Skeletal muscle tissue (tissue), 4 donors: ENCODE measurements around the gene GSE1. TPM values are rescaled to one million over a fixed set of nuclear protein-coding genes. Genes with fewer than 3 reads are reported as not detected.

Experiments used
- H3K27ac ChIP-seq: one replicate; pipeline ENCODE4 v1.7.0; 2013; ENCODE audit warnings: mild to moderate bottlenecking, low read depth, low read length, inconsistent platforms
- H3K27me3 ChIP-seq, 3 donors: one replicate each; pipeline ENCODE4 v1.7.0; 2013; ENCODE audit warnings: low read length in 3 of 3; ENCODE audit not compliant: control insufficient read depth in 3 of 3, insufficient read depth in 3 of 3
- H3K36me3 ChIP-seq, 3 donors: one replicate each; pipeline ENCODE4 v1.7.0; 2013; ENCODE audit warnings: low read length in 3 of 3; ENCODE audit not compliant: control insufficient read depth in 3 of 3, insufficient read depth in 3 of 3
- H3K4me1 ChIP-seq, 3 donors: one replicate each; pipeline ENCODE4 v1.7.0; 2013; ENCODE audit warnings: low read length in 3 of 3, mild to moderate bottlenecking in 3 of 3; ENCODE audit not compliant: control insufficient read depth in 3 of 3, insufficient read depth in 3 of 3
- H3K4me3 ChIP-seq, 3 donors: one replicate each; pipeline ENCODE4 v1.7.0; 2013; ENCODE audit warnings: low read length in 3 of 3
- H3K9ac ChIP-seq, 3 donors: one replicate each; pipeline ENCODE4 v1.7.0; 2013; ENCODE audit warnings: low read length in 3 of 3, mild to moderate bottlenecking in 3 of 3, moderate library complexity in 2 of 3, low read depth in 1 of 3
- H3K9me3 ChIP-seq, 3 donors: one replicate each; pipeline ENCODE4 v1.7.0; 2013; ENCODE audit warnings: low read length in 3 of 3; ENCODE audit not compliant: control insufficient read depth in 3 of 3
- total RNA-seq: library from RNA; depleted of rRNA; stranded (reverse); fragments of >200 nt; gene quantifications from one replicate; pipeline ENCODE4 v1.2.3, GENCODE V29; 2014
- donor health status: Osteomylitis.

The GSE1 gene
- total RNA-seq, 1 donor from 2014 or later = 27.7 TPM

GRCh38 chr16:85717393-85718152 lies 104.5 kb downstream of the GSE1 start:
- Histone ChIP-seq H3K4me1 (peaks cover 26 to 45% (median 33%) of the 10 kb centered on the region in 3 donors), H3K9me3 (no peaks in the 10 kb centered on the region), H3K4me3 (no peak overlapping the region), H3K27ac (no peak overlapping the region), H3K27me3 (peaks cover 0 to 27% (median 13%) of the 10 kb centered on the region in 3 donors), H3K36me3 (no peaks in the 10 kb centered on the region), H3K9ac (peak overlapping the region in 1 of 3 donors; percentile 25)

- Histone ChIP-seq H3K9me3 (no peaks in the 10 kb centered on the region), H3K4me1 (peaks cover 27 to 48% (median 34%) of the 10 kb centered on the region in 3 donors), H3K9ac (peak overlapping the region in 2 of 3 donors; percentile 17 to 50), H3K36me3 (no peaks in the 10 kb centered on the region), H3K27ac (no peak overlapping the region), H3K4me3 (no peak overlapping the region), H3K27me3 (peaks cover 0 to 24% (median 13%) of the 10 kb centered on the region in 3 donors)
These were observed 105.0 kb downstream of the GSE1 start for GRCh38 chr16:85718153-85718477.

GRCh38 chr16:85718682-85719081 lies 105.6 kb downstream of the GSE1 start:
- H3K4me3 ChIP-seq = peak overlapping the region in 2 of 3 donors; percentile 4 to 29
- peaks cover 27 to 48% (median 34%) of the 10 kb centered on the region in 3 donors for H3K4me1 ChIP-seq
- H3K9me3 ChIP-seq = no peaks in the 10 kb centered on the region
- no peak overlapping the region for H3K27ac ChIP-seq
- no peaks in the 10 kb centered on the region for H3K36me3 ChIP-seq
- peak overlapping the region in 2 of 3 donors; percentile 17 to 50 for H3K9ac ChIP-seq
- H3K27me3 ChIP-seq = peaks cover 0 to 24% (median 12%) of the 10 kb centered on the region in 3 donors

- Histone ChIP-seq H3K4me3 (no peak overlapping the region), H3K27ac (no peak overlapping the region), H3K36me3 (no peaks in the 10 kb centered on the region)
These were observed 106.6 kb downstream of the GSE1 start for GRCh38 chr16:85719605-85720301.

GRCh38 chr16:85720302-85720637 lies 107.1 kb downstream of the GSE1 start:
- peaks cover 24 to 46% (median 34%) of the 10 kb centered on the region in 3 donors for H3K4me1 ChIP-seq
- H3K27ac ChIP-seq = no peak overlapping the region
- no peaks in the 10 kb centered on the region for H3K36me3 ChIP-seq
- peaks cover 0 to 19% (median 8%) of the 10 kb centered on the region in 3 donors for H3K27me3 ChIP-seq
- H3K4me3 ChIP-seq = no peak overlapping the region
- no peak overlapping the region for H3K9ac ChIP-seq
- H3K9me3 ChIP-seq = no peaks in the 10 kb centered on the region

More at GRCh38 chr16:85719605-85720301, 106.6 kb downstream of the GSE1 start:
- Histone ChIP-seq H3K9ac (no peak overlapping the region), H3K9me3 (no peaks in the 10 kb centered on the region), H3K4me1 (peaks cover 27 to 48% (median 34%) of the 10 kb centered on the region in 3 donors), H3K27me3 (peaks cover 0 to 21% (median 8%) of the 10 kb centered on the region in 3 donors)

- Histone ChIP-seq H3K27ac (peak overlapping the region; percentile 23), H3K9ac (peak overlapping the region; percentile 23 to 33 (median 27)), H3K9me3 (no peaks in the 10 kb centered on the region), H3K36me3 (no peaks in the 10 kb centered on the region), H3K4me1 (peaks cover 16 to 33% (median 33%) of the 10 kb centered on the region in 3 donors), H3K27me3 (peaks cover 6 to 20% (median 17%) of the 10 kb centered on the region in 3 donors), H3K4me3 (no peak overlapping the region)
These were observed 109.2 kb downstream of the GSE1 start for GRCh38 chr16:85722128-85722893.

- H3K4me1 ChIP-seq = peaks cover 12 to 16% (median 16%) of the 10 kb centered on the region in 3 donors
These were observed 111.2 kb downstream of the GSE1 start for GRCh38 chr16:85724126-85724879.

GRCh38 chr16:85724936-85725335 lies 111.8 kb downstream of the GSE1 start:
- H3K9me3 ChIP-seq = no peaks in the 10 kb centered on the region
- no peak overlapping the region for H3K27ac ChIP-seq
- peaks cover 12 to 16% (median 16%) of the 10 kb centered on the region in 3 donors for H3K4me1 ChIP-seq
- H3K36me3 ChIP-seq = no peaks in the 10 kb centered on the region
- H3K9ac ChIP-seq = no peak overlapping the region
- H3K4me3 ChIP-seq = no peak overlapping the region
- H3K27me3 ChIP-seq = peaks cover 6 to 29% (median 22%) of the 10 kb centered on the region in 3 donors

More at GRCh38 chr16:85724126-85724879, 111.2 kb downstream of the GSE1 start:
- Histone ChIP-seq H3K27ac (no peak overlapping the region), H3K36me3 (no peaks in the 10 kb centered on the region), H3K9ac (no peak overlapping the region), H3K4me3 (no peak overlapping the region), H3K27me3 (peaks cover 6 to 29% (median 17%) of the 10 kb centered on the region in 3 donors), H3K9me3 (no peaks in the 10 kb centered on the region)
